ENCODE data around the gene STX8.
"Not testable (repeated sequence)": the region's sequence is repeated elsewhere in the genome, so short reads cannot be mapped to it uniquely, and the experiment has no call there.

The STX8 gene

GRCh38 chr17:9361188-9361955, 214.2 kb downstream of the STX8 start:
- H3K27ac ChIP-seq: no peak overlapping the region
- TF ChIP-seq CTCF (IDR thresholded peaks at IDR 0.05) (no peak), ZFX (IDR thresholded peaks at IDR 0.05; ENCODE audit: borderline replicate concordance) (no peak)

GRCh38 chr17:9360677-9361081, 214.9 kb downstream of the STX8 start:
- TF ChIP-seq ZFX (IDR thresholded peaks at IDR 0.05; ENCODE audit: borderline replicate concordance) (no peak), CTCF (IDR thresholded peaks at IDR 0.05) (no peak)
- no peak overlapping the region for H3K27ac ChIP-seq

DNA sequence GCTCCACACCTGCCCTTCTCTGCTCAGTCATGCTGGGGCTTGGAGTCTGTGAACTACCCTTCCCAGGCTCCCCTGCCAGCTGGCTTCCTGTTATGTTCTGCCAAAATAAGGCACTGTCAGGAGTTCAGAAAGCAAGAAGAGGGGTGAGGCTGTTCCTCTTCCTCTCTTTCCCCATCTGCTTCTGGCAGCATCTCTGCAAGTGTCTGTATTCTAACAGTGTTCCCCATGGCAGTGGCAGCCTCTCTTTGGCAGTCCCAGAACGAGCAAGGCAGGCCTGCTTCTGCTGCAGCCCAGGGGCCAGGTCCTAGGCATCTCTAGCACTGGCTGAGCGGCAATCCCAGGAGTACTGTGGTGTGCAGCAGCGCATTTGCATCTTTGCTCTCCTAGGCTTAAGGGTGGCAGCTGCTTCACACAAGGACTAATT, 219.1 kb downstream of the STX8 start:
- no peak overlapping the region for H3K27ac ChIP-seq
- TF ChIP-seq CTCF (IDR thresholded peaks at IDR 0.05): no peak

DNA sequence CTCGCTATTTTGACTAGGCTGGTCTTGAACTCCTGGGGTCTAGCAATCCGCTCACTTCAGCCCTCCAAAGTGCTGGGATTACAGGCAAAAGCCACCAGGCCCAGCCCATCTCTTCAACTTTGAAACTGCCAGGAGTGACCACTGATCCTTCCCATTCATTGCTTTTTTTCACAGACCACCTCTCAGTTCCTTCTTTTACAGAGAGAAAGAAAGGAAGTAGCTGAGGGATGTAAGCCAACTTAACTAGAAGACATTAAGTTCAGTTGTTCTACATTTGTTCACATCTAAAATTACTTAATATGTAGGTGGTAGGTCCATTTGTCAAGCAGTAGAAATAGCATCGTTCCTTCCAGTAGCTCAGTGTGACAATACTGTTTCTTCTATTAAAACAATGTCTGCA, 219.8 kb downstream of the STX8 start:
- H3K27ac ChIP-seq: no peak overlapping the region

DNA sequence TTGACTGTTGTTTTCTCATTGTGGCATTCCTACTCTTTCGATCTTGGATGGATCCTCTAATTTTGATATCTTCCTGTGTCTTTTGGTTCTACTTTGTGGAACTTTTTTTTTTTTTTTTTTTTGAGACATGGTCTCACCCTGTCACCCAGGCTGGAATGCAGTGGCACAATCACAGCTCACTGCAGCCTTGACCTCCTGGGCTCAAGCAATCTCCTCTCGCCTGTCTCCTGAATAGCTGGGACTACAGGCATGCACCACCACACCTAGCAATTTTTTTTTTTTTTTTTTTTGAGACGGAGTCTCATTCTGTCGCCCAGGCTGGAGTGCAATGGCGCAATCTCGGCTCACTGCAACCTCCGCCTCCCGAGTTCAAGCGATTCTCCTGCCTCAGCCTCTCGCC, 220.4 kb downstream of the STX8 start:
- not testable (repeated sequence) for H3K27ac ChIP-seq

More for the DNA sequence above, 219.8 kb downstream of the STX8 start:
- TF ChIP-seq CTCF (IDR thresholded peaks at IDR 0.05) (no peak), ZFX (IDR thresholded peaks at IDR 0.05; ENCODE audit: borderline replicate concordance) (no peak)

- no peak for TF ChIP-seq ZFX (IDR thresholded peaks at IDR 0.05; ENCODE audit: borderline replicate concordance)
- no peak for TF ChIP-seq CTCF (IDR thresholded peaks at IDR 0.05)
- no peak overlapping the region for H3K27ac ChIP-seq
Observed at GRCh38 chr17:9350080-9350479, 225.5 kb downstream of the STX8 start.

DNA sequence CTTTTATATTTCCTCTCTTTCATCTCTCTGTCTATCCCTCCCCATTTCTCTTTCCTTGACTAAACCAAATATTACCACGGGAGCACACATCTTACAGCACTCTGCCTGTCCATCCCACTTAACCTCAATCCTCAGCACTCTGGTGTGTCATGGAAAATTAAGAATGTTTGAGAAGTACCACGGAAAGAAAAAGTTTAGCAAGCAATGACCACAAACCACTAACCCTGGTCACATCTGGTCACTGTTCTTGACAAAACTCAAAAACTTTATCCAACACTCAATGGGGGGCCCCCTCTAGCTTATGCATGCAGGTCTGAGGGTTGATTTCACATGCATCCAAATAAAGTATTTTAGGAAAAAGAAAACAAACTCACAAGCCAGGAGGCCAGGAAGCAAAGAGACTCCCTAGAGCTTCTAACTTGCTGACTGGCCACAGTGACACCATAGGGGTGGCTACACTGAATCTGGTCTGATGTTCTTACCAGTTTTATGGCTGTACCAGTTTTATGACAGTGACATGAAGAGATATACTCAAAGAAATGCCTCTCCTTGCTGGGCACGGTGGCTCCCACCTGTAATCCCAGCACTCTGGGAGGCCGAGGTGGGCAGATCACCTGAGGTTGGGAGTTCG, 229.2 kb downstream of the STX8 start:
- no peak for TF ChIP-seq ZFX (IDR thresholded peaks at IDR 0.05; ENCODE audit: borderline replicate concordance)
- TF ChIP-seq CTCF (IDR thresholded peaks at IDR 0.05): no peak
- no peak overlapping the region for H3K27ac ChIP-seq

All from 22Rv1 (cell line).